ENCODE measurements around the gene C4orf46.

- TF ChIP-seq CTCF (conservative IDR thresholded peaks at IDR 0.05; ENCODE audit: low read length) (no peak), EZH2phosphoT487 (IDR thresholded peaks at IDR 0.05; ENCODE audit: borderline replicate concordance, low read depth, low read length) (no peak)
These were observed 17.1 kb upstream of the C4orf46 start for GRCh38 chr4:158688813-158689212.

Data from OCI-LY7 (cell line).